K562 (cell line): Measurements from ENCODE around the gene VASH2. TPM values are rescaled to one million over a fixed set of nuclear protein-coding genes. Genes with fewer than 3 reads are reported as not detected.

Source experiments
- ATAC-seq: fragments of 200-7000 bp; cut with Tn5 transposase; 3 replicates; pipeline ENCODE4 v1.9.1; 2020; ENCODE audit warnings: moderate library complexity
- BruUV-seq: library from RNA; stranded (reverse); fragments of 400-500 nt; replicated peaks from 2 replicates; lab custom pipeline; 2021; lab: Mats Ljungman, UMichigan
- CTCF ChIA-PET: fragments of 300-600 bp; formaldehyde crosslinking; extraction: SDS; loops from one replicate; lab custom pipeline; 2021; ENCODE audit warnings: low intra/inter-chr PET ratio; lab: Yijun Ruan, JAX
- POLR2A ChIA-PET: fragments of 300-600, 350-650 bp; sonication (Branson Sonifier 250); formaldehyde crosslinking; extraction: SDS; loops from one replicate; lab custom pipeline; 2021; ENCODE audit warnings: antibody characterized with exemption, inconsistent platforms; lab: Yijun Ruan, JAX
- DNase-seq, 4 experiments: peaks; one replicate each; pipeline versions ENCODE4 v3.0.0 to v3.0.0-alpha.2; 2011 to 2018; ENCODE audit warnings: low spot score in 3 of 4, mixed read lengths in 3 of 4; ENCODE audit errors: extremely low read depth in 1 of 4
- FAIRE-seq: peaks from 2 replicates; lab custom pipeline; 2011; peaks lifted over from hg19 to GRCh38; lab: Jason Lieb, UNC
- H2AFZ ChIP-seq: 2 replicates; pipeline ENCODE4 v1.6.0; 2011; ENCODE audit warnings: low read depth, low read length, control low read depth, inconsistent platforms
- H3K27ac ChIP-seq: fragments of 200-600 bp; 3 replicates; pipeline ENCODE4 v1.8.0; 2011; ENCODE audit warnings: low read depth, mild to moderate bottlenecking, control low read depth, inconsistent platforms, low read length, moderate library complexity, mixed read lengths; ENCODE audit errors: extremely low read depth
- H3K27me3 ChIP-seq, 2 experiments: fragments of 300-600 bp in 1 of 2; 2 replicates in 1 of 2; 3 replicates in 1 of 2; pipeline versions ENCODE4 v1.6.0 to v1.8.0; 2011; ENCODE audit warnings: inconsistent platforms in 2 of 2, low read length in 2 of 2, mild to moderate bottlenecking in 1 of 2, mixed read lengths in 1 of 2, moderate library complexity in 1 of 2; ENCODE audit not compliant: control insufficient read depth in 2 of 2, insufficient read depth in 2 of 2
- H3K36me3 ChIP-seq: fragments of 300-600 bp; 3 replicates; pipeline ENCODE4 v1.8.0; 2011; ENCODE audit warnings: mild to moderate bottlenecking, low read length, inconsistent platforms; ENCODE audit not compliant: control insufficient read depth, insufficient read depth
- H3K4me1 ChIP-seq, 2 experiments: fragments of 200-600 bp in 1 of 2; replicated peaks in 1 of 2; 2 replicates in 1 of 2; 3 replicates in 1 of 2; pipeline versions ENCODE4 v1.5.1 to v1.8.0; 2011; ENCODE audit warnings: inconsistent platforms in 2 of 2, low read length in 2 of 2, mild to moderate bottlenecking in 1 of 2, mixed read lengths in 1 of 2, moderate library complexity in 1 of 2; ENCODE audit not compliant: control insufficient read depth in 2 of 2, insufficient read depth in 2 of 2
- H3K4me2 ChIP-seq: 2 replicates; pipeline ENCODE4 v1.6.1; 2011; ENCODE audit warnings: low read length, control low read depth, inconsistent platforms, mixed read lengths; ENCODE audit not compliant: insufficient read depth
- H3K4me3 ChIP-seq: fragments of 200-600 bp; sonication (generic), shearing (Covaris generic); 2 replicates; pipeline ENCODE4 v1.5.1; 2016; ENCODE audit warnings: control low read depth, inconsistent platforms
- H3K79me2 ChIP-seq: fragments of 200-600 bp; 3 replicates; pipeline ENCODE4 v1.8.0; 2011; ENCODE audit warnings: low read length, inconsistent platforms; ENCODE audit not compliant: control insufficient read depth, insufficient read depth
- H3K9ac ChIP-seq, 2 experiments: 2 replicates each; pipeline versions ENCODE4 v1.6.0 to v1.6.1; 2011; ENCODE audit warnings: low read depth in 2 of 2, low read length in 2 of 2, control low read depth in 1 of 2, inconsistent platforms in 1 of 2, mild to moderate bottlenecking in 1 of 2, mixed read lengths in 1 of 2; ENCODE audit not compliant: insufficient read depth in 1 of 2
- H3K9me1 ChIP-seq: one replicate; pipeline ENCODE4 v1.6.0; 2011; ENCODE audit warnings: inconsistent platforms, mild to moderate bottlenecking, low read length, moderate library complexity; ENCODE audit not compliant: control insufficient read depth, insufficient read depth
- H3K9me3 ChIP-seq: replicated peaks from 2 replicates; pipeline ENCODE4 v1.5.1; 2011; ENCODE audit warnings: low read depth, low read length, inconsistent platforms; ENCODE audit not compliant: control insufficient read depth, insufficient read depth
- H4K20me1 ChIP-seq: replicated peaks from 2 replicates; pipeline ENCODE4 v1.6.1; 2011; ENCODE audit warnings: low read length, inconsistent platforms, mixed read lengths; ENCODE audit not compliant: control insufficient read depth, insufficient read depth
- CREM ChIP-seq: IDR thresholded peaks from 2 replicates; pipeline ENCODE4 v1.6.1; 2014; ENCODE audit warnings: antibody characterized with exemption, low read depth
- E2F4 ChIP-seq: sonication (generic); formaldehyde crosslinking; IDR thresholded peaks from 2 replicates; pipeline ENCODE4 v1.8.0; 2022; ENCODE audit warnings: mild to moderate bottlenecking, low read depth, missing genetic modification reagents
- ETV1 ChIP-seq: fragments of 450-650 bp; conservative IDR thresholded peaks from 2 replicates; pipeline ENCODE4 v1.6.1; 2016; ENCODE audit warnings: missing genetic modification characterization, control low read depth, low read depth, missing compliant biosample characterization
- TCF15 ChIP-seq: fragments of 250-450 bp; sonication (Bioruptor Pico); IDR thresholded peaks from 2 replicates; pipeline ENCODE4 v1.8.0; 2022; ENCODE audit warnings: moderate library complexity, mild to moderate bottlenecking, inconsistent platforms
- ZBTB5 ChIP-seq: fragments of 450-650 bp; IDR thresholded peaks from 2 replicates; pipeline ENCODE4 v1.6.1; 2017; ENCODE audit warnings: antibody characterized with exemption
- ZNF324 ChIP-seq: fragments of 250-450 bp; sonication (Bioruptor Pico); IDR thresholded peaks from 2 replicates; pipeline ENCODE4 v1.4.0; 2020; ENCODE audit warnings: mild to moderate bottlenecking
- ZNF384 ChIP-seq: IDR thresholded peaks from 2 replicates; pipeline ENCODE4 v1.6.1; 2012; ENCODE audit warnings: low read depth, low read length, improper control_type of control experiment
- WGBS: fragments of 100-300 bp; shearing (Covaris generic); methylation state at CpG from one replicate; pipeline ENCODE4 v1.1.6; 2016; ENCODE audit warnings: low coverage, mixed read lengths; ENCODE audit not compliant: insufficient coverage; ENCODE audit errors: missing lambda C conversion rate; 5-methylcytosine and 5-hydroxymethylcytosine counted together
- in situ Hi-C: fragments of 300-500 bp; cut with MboI; formaldehyde crosslinking; loops from 4 replicates; pipeline ENCODE4 v1.15.0; 2018; ENCODE audit warnings: inconsistent platforms, mixed read lengths
- intact Hi-C: fragments of 100-400 bp; cut with micrococcal nuclease; formaldehyde crosslinking; loops from 2 replicates; pipeline ENCODE4 v1.14.2; 2022
- polyA plus RNA-seq, 8 experiments: library from polyadenylated mRNA; depleted of rRNA in 4 of 8; stranded (reverse) in 5 of 8; unstranded in 3 of 8; fragments of >200 nt; fragmentation: Nextera tagmentation in 2 of 8; fragmentation: Illumina TruSeq in 1 of 8; extraction: Ambion mirVana in 2 of 8; extraction: Trizol in 1 of 8; gene quantifications; 2 replicates each; pipeline versions ENCODE4 v1.2.1 to v1.2.3, GENCODE V29; 2011 to 2014; ENCODE audit warnings: inconsistent platforms in 1 of 8, missing spikeins in 1 of 8
- total RNA-seq, 7 experiments: library from RNA; depleted of rRNA in 6 of 7; stranded (reverse); fragments of >200 nt in 6 of 7; fragmentation: Illumina TruSeq in 2 of 7; extraction: Trizol in 2 of 7; gene quantifications; 2 replicates each; pipeline versions ENCODE4 v1.2.1 to v1.2.3, GENCODE V29; 2011 to 2021; ENCODE audit warnings: low replicate concordance in 1 of 7
- TF ChIP-seq, protein P1 (sequence below): sonication (generic); formaldehyde crosslinking; IDR thresholded peaks from 2 replicates; pipeline ENCODE4 v1.9.0; 2022; ENCODE audit warnings: mild to moderate bottlenecking, missing genetic modification reagents

VASH2 gene
- total and polyA plus RNA-seq, 9 of the 15 experiments (the other 6 are each of a cell fraction or from before 2014, with no cell fraction given): 0.04 to 0.40 (median 0.10) TPM; not detected in 1

GRCh38 chr1:212955098-212955497 lies 4.8 kb downstream of the VASH2 start:
- no peak for DNase-seq
- Histone ChIP-seq H3K36me3 (no peaks in the 10 kb centered on the region), H3K27ac (no peak overlapping the region), H3K9me3 (no peaks in the 10 kb centered on the region), H3K9ac (no peak overlapping the region), H3K4me3 (no peak overlapping the region), H3K79me2 (no peaks in the 10 kb centered on the region), H2AFZ (no peak overlapping the region), H3K4me1 (peaks cover 0 to 19% of the 10 kb centered on the region in 2 experiments; a peak in 2 of 5 replicates), H3K27me3 (peaks cover 69 to 95% of the 10 kb centered on the region in 2 experiments), H4K20me1 (no peaks in the 10 kb centered on the region), H3K9me1 (no peaks in the 10 kb centered on the region), H3K4me2 (no peak overlapping the region)
- no peak for FAIRE-seq
- in situ Hi-C loops (no loop called here), intact Hi-C loops (no loop called here)
- ATAC-seq: no peak
- BruUV-seq: no TSS peak
- POLR2A ChIA-PET: interaction anchor here (0.7 to 1.1 kb wide), 3 partner anchors 22 to 234 kb away, joined by 3 read pairs; no protein-coding TSS in a partner anchor
- no peak for TF ChIP-seq CREM
- TF ChIP-seq TCF15: no peak
- no peak for TF ChIP-seq ETV1 (tag)
- TF ChIP-seq, protein P1, sequence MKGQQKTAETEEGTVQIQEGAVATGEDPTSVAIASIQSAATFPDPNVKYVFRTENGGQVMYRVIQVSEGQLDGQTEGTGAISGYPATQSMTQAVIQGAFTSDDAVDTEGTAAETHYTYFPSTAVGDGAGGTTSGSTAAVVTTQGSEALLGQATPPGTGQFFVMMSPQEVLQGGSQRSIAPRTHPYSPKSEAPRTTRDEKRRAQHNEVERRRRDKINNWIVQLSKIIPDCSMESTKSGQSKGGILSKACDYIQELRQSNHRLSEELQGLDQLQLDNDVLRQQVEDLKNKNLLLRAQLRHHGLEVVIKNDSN: no peak
- no peak for TF ChIP-seq E2F4 (CRISPR knock-in tag)
- no peak for TF ChIP-seq ZBTB5
- no peak for TF ChIP-seq ZNF384
- no peak for TF ChIP-seq ZNF324 (CRISPR knock-in tag)
- CTCF ChIA-PET: no interaction called here
- 12% methylated on average over 3 of the region's 3 CpGs for WGBS
